Ishikawa (cell line): Measurements from ENCODE around the gene DRD3.

Experiments
- CEBPB ChIP-seq: IDR thresholded peaks from 2 replicates; pipeline ENCODE4 v1.6.1; 2012
- CREB1 ChIP-seq: IDR thresholded peaks from 2 replicates; pipeline ENCODE4 v1.6.1; 2012; ENCODE audit warnings: low read depth
- EGR1 ChIP-seq: IDR thresholded peaks from 2 replicates; pipeline ENCODE4 v1.6.1; 2012
- EP300 ChIP-seq: IDR thresholded peaks from 2 replicates; pipeline ENCODE4 v1.6.1; 2012; ENCODE audit warnings: borderline replicate concordance
- FOXM1 ChIP-seq: IDR thresholded peaks from 2 replicates; pipeline ENCODE4 v1.6.1; 2012; ENCODE audit warnings: low read depth, borderline replicate concordance
- NFIC ChIP-seq: IDR thresholded peaks from 2 replicates; pipeline ENCODE4 v1.6.1; 2012
- RAD21 ChIP-seq: IDR thresholded peaks from 2 replicates; pipeline ENCODE4 v1.6.1; 2012; ENCODE audit warnings: low read depth
- TAF1 ChIP-seq: IDR thresholded peaks from 2 replicates; pipeline ENCODE4 v1.6.1; 2012; ENCODE audit warnings: low read depth, mild to moderate bottlenecking
- TCF12 ChIP-seq: IDR thresholded peaks from 2 replicates; pipeline ENCODE4 v1.6.1; 2012; ENCODE audit warnings: low read depth
- TEAD4 ChIP-seq: IDR thresholded peaks from 2 replicates; pipeline ENCODE4 v1.6.1; 2012
- YY1 ChIP-seq: IDR thresholded peaks from 2 replicates; pipeline ENCODE4 v1.6.1; 2012; ENCODE audit warnings: low read depth
- ZBTB7A ChIP-seq: IDR thresholded peaks from 2 replicates; pipeline ENCODE4 v1.6.1; 2012; ENCODE audit warnings: low read depth
- TF ChIP-seq, protein P1 (sequence below): IDR thresholded peaks from 2 replicates; pipeline ENCODE4 v1.6.1; 2012
- TF ChIP-seq, protein P2 (sequence below): IDR thresholded peaks from 2 replicates; pipeline ENCODE4 v1.6.1; 2012
- TF ChIP-seq, protein P3 (sequence below): IDR thresholded peaks from 2 replicates; pipeline ENCODE4 v1.6.1; 2012; ENCODE audit warnings: low read depth, mild to moderate bottlenecking

Gene DRD3

DNA sequence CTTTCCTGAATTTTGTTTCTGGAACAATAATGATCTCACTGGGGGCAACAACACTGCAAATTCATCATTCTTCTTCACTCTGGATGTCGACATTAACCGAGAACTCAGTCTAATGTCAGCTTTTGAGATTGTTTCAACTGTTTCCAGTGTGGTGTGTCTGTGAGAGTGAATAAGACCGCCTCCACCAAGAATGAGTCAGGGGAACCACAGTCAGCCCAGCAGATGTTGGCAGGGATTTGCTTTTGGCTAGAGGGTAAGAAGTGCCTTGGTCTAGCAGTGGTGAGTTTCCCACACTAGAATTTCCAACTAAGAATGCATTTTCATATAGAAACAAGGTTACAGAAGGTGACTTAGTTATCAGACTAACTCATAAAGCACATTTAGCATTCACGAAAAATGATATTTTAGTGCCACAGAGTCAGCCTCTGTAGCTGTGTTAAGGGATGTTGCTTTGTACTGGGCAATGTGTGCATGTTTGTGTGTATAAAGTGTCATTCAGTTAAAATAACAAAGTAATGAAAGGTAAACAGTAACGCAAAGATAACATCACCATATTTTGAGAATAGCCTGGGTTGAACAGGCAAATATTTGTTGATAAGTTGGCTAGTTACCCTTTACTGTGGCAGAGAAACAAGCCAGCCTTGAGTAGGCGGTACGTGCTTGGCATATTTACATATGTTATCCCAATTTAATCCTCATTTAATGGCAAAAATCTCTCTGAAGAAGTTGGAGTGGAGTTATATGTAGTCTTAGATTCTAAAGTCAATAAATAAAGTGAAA, 33.8 kb downstream of the DRD3 start:
- TF ChIP-seq TAF1 (no peak), EP300 (no peak), FOXM1 (no peak), YY1 (no peak), NFIC (no peak), TEAD4 (no peak), ZBTB7A (no peak)
- TF ChIP-seq, protein P1, sequence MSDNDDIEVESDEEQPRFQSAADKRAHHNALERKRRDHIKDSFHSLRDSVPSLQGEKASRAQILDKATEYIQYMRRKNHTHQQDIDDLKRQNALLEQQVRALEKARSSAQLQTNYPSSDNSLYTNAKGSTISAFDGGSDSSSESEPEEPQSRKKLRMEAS, result no peak
- TF ChIP-seq, protein P2, sequence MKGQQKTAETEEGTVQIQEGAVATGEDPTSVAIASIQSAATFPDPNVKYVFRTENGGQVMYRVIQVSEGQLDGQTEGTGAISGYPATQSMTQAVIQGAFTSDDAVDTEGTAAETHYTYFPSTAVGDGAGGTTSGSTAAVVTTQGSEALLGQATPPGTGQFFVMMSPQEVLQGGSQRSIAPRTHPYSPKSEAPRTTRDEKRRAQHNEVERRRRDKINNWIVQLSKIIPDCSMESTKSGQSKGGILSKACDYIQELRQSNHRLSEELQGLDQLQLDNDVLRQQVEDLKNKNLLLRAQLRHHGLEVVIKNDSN, result no peak
- TF ChIP-seq, protein P3, sequence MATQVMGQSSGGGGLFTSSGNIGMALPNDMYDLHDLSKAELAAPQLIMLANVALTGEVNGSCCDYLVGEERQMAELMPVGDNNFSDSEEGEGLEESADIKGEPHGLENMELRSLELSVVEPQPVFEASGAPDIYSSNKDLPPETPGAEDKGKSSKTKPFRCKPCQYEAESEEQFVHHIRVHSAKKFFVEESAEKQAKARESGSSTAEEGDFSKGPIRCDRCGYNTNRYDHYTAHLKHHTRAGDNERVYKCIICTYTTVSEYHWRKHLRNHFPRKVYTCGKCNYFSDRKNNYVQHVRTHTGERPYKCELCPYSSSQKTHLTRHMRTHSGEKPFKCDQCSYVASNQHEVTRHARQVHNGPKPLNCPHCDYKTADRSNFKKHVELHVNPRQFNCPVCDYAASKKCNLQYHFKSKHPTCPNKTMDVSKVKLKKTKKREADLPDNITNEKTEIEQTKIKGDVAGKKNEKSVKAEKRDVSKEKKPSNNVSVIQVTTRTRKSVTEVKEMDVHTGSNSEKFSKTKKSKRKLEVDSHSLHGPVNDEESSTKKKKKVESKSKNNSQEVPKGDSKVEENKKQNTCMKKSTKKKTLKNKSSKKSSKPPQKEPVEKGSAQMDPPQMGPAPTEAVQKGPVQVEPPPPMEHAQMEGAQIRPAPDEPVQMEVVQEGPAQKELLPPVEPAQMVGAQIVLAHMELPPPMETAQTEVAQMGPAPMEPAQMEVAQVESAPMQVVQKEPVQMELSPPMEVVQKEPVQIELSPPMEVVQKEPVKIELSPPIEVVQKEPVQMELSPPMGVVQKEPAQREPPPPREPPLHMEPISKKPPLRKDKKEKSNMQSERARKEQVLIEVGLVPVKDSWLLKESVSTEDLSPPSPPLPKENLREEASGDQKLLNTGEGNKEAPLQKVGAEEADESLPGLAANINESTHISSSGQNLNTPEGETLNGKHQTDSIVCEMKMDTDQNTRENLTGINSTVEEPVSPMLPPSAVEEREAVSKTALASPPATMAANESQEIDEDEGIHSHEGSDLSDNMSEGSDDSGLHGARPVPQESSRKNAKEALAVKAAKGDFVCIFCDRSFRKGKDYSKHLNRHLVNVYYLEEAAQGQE, result no peak

DNA sequence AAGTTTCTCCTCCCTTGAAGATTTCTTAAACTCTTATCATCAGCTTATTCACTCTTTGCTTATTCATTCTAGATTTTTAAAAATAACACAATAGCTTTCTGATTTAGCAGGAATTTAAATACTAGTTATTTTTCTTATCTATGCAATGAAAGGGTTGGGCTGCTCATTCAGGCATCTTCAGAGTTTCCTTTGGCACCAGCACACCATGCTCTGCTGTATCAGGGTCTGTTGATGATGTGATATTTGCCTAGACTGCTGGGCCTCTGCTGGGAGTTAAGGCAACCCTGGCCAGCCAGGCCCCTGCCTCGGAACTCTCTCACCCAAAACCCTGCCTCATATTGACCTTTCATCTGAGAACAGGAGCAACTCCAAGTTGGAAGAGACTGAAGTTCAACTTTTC, 35.0 kb downstream of the DRD3 start:
- no peak for TF ChIP-seq EGR1
- no peak for TF ChIP-seq CEBPB
- no peak for TF ChIP-seq TEAD4
- no peak for TF ChIP-seq ZBTB7A
- TF ChIP-seq, protein P1, result no peak
- TF ChIP-seq, protein P2, result no peak

DNA sequence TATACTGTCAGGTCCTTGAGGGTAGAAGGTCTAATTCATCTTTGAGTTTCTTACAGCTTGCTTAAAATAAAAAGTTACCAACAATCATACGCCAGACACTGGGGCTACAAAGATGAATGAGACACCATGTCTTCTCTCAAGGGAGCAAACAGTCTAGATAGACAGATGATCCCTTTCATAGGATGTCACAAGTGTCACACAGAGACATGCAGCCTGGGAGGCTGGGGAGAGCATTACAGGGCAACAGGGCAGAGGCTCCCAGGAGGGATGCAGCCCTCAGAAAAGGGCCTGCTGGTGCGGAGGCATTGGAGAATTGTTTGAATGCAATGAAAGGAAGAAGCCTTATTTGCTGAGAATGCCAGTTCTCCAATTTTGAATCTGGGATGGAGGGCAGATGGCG, 39.0 kb downstream of the DRD3 start:
- TF ChIP-seq EGR1 (no peak), NFIC (no peak), ZBTB7A (no peak), RAD21 (no peak), CEBPB (no peak), TEAD4 (no peak), CREB1 (no peak), YY1 (no peak), EP300 (no peak), FOXM1 (no peak), TCF12 (no peak), TAF1 (no peak)
- TF ChIP-seq, protein P2, result no peak
- TF ChIP-seq, protein P3, result no peak
- TF ChIP-seq, protein P1, result no peak

DNA sequence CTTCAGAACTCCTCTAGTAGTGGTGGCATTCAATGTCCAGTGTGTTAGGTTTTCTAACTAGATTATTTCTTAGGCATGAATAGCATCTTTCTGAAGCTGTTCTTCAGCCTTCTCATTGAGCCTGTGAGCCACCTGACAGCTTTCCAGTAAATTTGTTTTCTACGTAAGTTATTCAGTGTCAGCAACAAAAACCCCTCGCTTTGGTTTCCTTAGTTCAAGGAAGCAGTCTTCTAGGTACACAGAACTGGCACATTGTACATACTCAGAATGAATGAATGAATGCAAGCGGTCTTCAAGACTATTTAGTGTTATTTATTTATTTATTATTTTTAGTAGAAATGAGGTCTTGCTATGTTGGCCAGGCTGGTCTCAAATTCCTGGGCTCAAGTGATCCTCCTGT, 44.9 kb downstream of the DRD3 start:
- TF ChIP-seq TCF12 (no peak), TEAD4 (no peak), FOXM1 (no peak), YY1 (no peak)
- TF ChIP-seq, protein P3, result no peak
- TF ChIP-seq, protein P2, result no peak
- TF ChIP-seq, protein P1, result no peak
